ENCODE results near the gene UBE2Q2. TPM values are rescaled to one million over a fixed set of nuclear protein-coding genes. Genes with fewer than 3 reads are reported as not detected.
"Not testable (repeated sequence)": the region's sequence is repeated elsewhere in the genome, so short reads cannot be mapped to it uniquely, and the experiment has no call there.

UBE2Q2 gene
- total RNA-seq, 2 donors from 2014 or later, result 15.4 to 17.8 TPM

DNA sequence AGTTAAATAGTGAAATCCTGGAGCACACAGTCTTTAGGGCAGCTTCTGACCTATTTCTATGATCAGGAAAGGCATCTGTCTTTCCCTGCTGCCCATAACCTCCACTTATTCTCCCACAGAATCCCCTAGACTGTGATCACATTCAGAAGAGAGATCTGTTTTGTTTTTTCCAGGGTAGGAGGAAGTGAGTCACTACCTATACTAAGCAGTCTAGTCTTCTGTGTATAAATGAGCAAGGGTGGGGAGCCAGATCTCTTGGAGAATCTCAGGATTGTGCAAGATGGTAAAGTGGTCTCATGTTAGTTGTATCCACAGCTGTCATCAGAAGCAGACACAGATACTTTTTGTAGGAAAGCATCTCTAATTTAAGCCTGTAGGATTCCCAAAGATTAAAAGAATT is 48.6 kb downstream of the UBE2Q2 start:
- H3K27ac Mint-ChIP-seq, result peak overlapping the region; percentile 24 to 70

DNA sequence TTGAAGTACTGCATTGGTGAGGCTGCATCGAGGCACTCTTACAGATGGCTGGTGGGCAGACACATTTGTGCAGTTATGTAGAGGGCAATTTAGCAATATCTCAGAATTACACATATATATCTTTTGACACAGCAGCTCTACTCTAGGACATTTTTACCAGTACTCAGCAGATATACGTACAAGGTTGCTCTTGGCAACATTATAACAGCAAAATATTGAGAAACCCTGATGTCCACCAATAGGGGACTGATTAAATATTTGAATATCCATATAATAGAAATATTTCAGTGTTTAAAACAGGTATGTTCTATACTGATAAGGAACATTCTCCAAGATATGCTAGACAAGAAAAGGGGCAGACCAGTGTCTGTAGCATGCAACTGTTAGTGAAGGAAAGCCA is 52.5 kb downstream of the UBE2Q2 start:
- DNase-seq (ENCODE audit: low spot score in 2 of 2) (no peak), ATAC-seq (no peak)
- Mint-ChIP-seq H3K9me3 (no peaks in the 10 kb centered on the region), H3K36me3 (no peaks in the 10 kb centered on the region), H3K27ac (peak overlapping the region in 1 of 2 donors; percentile 13)

More for the DNA sequence above, 48.6 kb downstream of the UBE2Q2 start:
- Mint-ChIP-seq H3K36me3 (no peaks in the 10 kb centered on the region), H3K9me3 (no peaks in the 10 kb centered on the region)
- ATAC-seq (peak; percentile 72 to 75), DNase-seq (ENCODE audit: low spot score in 2 of 2) (no peak)

DNA sequence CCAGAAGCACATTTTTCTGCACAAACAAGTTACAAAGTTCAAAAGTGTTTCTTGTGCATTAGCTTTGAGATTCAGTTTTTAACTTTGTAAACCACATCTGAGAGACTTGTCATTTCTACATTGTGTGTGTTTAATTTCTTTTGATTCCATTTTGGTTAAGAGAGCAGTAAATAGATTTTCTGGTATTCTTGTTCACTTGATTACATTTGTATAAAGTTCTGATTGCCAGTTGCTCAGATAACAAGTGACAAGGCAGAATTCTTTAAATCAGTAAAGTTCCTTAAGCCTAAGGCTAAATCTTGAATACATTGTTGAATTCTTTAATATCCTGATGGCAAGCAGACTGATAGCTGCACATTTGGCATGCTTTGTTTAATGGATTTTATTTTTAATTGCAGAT is 57.3 kb downstream of the UBE2Q2 start:
- Mint-ChIP-seq H3K27ac (peak overlapping the region in 1 of 2 donors; percentile 42), H3K36me3 (peaks cover 18 to 19% of the 10 kb centered on the region in 2 donors), H3K9me3 (no peaks in the 10 kb centered on the region)
- DNase-seq (ENCODE audit: low spot score in 2 of 2) (no peak), ATAC-seq (no peak)

DNA sequence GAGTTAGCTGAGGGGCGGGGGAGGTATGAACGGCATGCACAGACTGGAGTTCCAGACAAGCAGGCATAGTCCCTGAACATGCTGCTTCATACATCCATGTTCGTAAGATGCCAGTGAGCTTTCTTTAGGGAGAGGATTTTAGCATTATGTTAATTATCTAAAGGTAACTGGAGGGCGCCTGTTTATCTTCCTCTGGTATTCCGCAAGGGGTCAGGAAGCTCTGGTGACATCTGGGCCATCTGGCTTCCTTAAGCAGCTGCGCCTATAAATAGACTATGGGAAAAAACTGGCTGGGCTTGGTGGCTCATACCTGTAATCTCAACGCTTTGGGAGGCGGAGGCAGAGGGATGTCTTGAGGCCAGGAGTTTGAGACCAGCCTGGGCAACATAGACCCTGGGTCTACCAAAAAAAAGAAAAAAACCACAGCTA is 58.9 kb downstream of the UBE2Q2 start:
- Mint-ChIP-seq H3K9me3 (no peaks in the 10 kb centered on the region), H3K36me3 (peaks cover 20 to 24% of the 10 kb centered on the region in 2 donors), H3K27ac (no peak overlapping the region)
- ATAC-seq (no peak), DNase-seq (ENCODE audit: low spot score in 2 of 2) (no peak)

DNA sequence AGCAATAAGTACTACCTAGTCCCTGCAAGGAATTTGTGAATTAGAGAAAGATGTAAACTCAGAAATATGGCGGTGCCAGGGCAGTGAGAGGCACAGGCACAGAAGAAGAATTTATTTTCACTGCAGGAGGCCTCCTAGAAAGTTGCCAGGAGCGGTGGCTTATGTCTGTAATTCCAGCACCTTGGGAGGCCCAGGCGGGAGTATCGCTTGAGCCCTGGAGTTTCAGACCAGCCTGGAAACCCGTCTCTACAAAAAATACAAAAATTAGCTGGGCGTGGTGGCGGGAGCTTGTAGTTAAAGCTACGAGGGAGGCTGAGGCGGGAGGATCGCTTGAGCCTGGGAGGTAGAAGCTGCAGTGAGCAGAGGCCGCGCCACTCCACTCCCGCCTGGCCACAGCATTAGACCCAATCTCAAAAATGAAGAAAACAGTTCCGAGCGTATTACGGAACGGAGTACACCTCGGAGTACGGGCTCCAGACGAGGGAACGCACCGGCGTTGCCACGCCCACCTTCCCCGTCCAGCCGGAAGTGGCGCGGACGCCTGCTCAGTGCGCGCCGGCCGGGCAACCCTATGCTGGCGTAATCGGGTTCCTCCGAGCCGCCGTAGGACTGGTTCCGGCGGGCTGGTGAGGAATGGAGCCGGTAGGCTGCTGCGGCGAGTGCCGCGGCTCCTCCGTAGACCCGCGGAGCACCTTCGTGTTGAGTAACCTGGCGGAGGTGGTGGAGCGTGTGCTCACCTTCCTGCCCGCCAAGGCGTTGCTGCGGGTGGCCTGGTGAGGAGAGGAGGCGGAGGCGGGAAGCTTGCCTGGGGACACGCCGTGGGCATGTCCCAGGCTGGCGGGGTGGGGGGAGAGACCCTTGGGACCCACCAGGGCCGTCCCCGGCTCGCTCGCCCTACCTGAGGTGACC is 60.3 kb downstream of the UBE2Q2 start, which contains the start of gene FBXO22:
Gene FBXO22, plus strand, starts transcription at position 548 of the 909 bp plus-strand sequence. Its CDS starts 86 bp downstream, at position 634.
- Mint-ChIP-seq H3K9me3 (no peaks in the 10 kb centered on the region), H3K36me3 (peaks cover 22 to 24% of the 10 kb centered on the region in 2 donors), H3K27ac (peak within 1 kb of the TSS; percentile 95 to 97)
- DNase-seq (ENCODE audit: low spot score in 2 of 2) (peak; percentile 93), ATAC-seq (peak; percentile 95 to 98)

DNA sequence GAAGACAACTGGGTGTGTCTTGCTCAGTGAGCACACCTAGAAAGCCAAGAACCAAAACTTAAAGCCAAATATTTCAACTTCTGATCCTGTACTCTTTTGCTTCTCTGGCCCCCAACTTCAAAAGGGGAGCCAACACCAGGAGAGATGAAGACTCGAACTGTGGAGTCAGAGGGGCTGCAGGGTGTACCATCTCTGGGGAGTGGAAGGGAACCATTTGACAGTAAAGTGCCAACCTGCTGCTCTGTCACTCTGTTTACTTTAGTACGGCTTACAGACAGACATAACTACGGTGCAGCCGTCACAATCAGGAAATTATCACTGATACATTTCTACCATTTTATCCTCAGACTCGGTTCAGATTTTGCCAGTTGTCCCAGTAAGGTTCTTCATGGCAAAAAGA is 62.0 kb downstream of the UBE2Q2 start:
- Mint-ChIP-seq H3K27ac (peak overlapping the region; percentile 92 to 95), H3K36me3 (peaks cover 28 to 39% of the 10 kb centered on the region in 2 donors), H3K9me3 (no peaks in the 10 kb centered on the region)
- ATAC-seq, result no peak
- DNase-seq (ENCODE audit: low spot score in 2 of 2), result no peak

DNA sequence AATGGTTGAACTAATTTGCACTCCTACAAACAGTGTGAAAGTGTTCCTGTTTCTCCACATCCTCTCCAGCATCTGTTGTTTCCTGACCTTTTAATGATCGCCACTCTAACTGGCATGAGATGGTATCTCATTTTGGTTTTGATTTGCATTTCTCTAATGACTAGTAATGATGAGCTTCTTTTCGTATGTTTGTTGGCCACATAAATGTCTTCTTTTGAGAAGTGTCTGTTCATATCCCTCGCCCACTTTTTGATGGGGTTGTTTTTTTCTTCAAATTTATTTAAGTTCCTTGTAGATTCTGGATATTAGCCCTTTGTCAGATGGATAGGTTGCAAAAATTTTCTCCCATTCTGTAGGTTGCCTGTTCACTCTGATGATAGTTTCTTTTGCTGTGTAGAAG is 67.1 kb downstream of the UBE2Q2 start:
- H3K36me3 Mint-ChIP-seq, result peaks cover 46 to 57% of the 10 kb centered on the region in 2 donors
- H3K9me3 Mint-ChIP-seq; H3K27ac Mint-ChIP-seq; DNase-seq (ENCODE audit: low spot score in 2 of 2); ATAC-seq: not testable (repeated sequence)

DNA sequence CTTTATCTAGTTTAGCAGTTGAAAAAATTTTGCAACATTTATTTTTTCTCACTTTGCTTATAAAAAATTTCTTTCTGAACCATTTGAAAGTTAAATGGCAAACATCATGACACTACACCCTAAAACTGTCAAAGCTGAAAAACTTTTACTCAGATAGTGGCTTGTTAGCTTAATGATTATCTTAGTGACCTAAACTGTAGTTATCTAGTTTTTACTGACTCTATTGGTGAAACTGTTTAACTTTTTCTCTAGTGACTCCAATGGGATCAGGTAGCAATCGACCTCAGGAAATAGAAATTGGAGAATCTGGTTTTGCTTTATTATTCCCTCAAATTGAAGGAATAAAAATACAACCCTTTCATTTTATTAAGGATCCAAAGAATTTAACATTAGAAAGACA is 73.7 kb downstream of the UBE2Q2 start:
- ATAC-seq (no peak), DNase-seq (ENCODE audit: low spot score in 2 of 2) (no peak)
- peaks cover 18 to 24% of the 10 kb centered on the region in 2 donors for H3K36me3 Mint-ChIP-seq
- H3K27ac Mint-ChIP-seq, result no peak overlapping the region
- no peaks in the 10 kb centered on the region for H3K9me3 Mint-ChIP-seq

DNA sequence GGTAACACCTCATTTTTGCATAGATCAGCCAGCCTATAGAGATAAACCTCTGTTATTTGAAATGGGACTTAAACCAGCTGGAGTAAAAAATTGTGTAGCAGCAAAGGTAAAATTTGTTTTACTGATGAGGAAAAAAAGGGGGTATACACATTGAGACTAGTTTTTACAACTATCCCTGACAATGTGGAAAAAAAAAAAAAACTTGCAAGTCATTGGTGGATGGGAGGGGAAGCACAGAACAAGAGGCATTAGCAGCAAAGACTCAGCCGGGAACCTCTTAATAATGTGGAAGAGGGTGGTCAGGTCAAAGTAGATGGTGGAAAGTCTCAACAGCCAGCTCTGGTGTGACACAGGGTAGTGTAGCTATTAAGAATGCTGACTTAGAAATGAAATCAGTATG is 74.9 kb downstream of the UBE2Q2 start:
- Mint-ChIP-seq H3K36me3 (peaks cover 6 to 17% of the 10 kb centered on the region in 2 donors), H3K9me3 (no peaks in the 10 kb centered on the region), H3K27ac (peak overlapping the region in 1 of 2 donors; percentile 22)
- ATAC-seq (no peak), DNase-seq (ENCODE audit: low spot score in 2 of 2) (no peak)

DNA sequence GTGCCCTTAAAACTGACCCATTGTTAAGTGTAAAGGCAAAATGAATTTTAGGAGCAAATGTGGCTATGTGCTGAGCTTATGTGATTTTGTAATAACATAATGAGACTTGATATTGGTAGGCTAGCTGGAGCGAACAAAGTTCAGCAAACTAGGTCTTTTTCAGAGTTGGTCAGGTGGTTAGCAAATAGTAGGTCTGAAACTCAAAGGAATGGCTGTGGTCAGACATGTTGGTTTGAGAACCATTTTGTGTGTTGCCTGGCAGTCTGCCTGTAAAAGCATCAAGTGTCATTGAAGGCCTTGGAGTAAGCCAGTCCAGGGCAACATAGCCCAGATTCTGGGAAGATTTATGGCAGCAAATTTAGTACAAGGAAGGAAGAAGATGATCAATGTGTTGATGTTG is 76.8 kb downstream of the UBE2Q2 start:
- DNase-seq (ENCODE audit: low spot score in 2 of 2) (no peak), ATAC-seq (no peak)
- H3K27ac Mint-ChIP-seq, result no peak overlapping the region
- H3K9me3 Mint-ChIP-seq, result no peaks in the 10 kb centered on the region
- H3K36me3 Mint-ChIP-seq, result peaks cover 1 to 7% of the 10 kb centered on the region in 2 donors

DNA sequence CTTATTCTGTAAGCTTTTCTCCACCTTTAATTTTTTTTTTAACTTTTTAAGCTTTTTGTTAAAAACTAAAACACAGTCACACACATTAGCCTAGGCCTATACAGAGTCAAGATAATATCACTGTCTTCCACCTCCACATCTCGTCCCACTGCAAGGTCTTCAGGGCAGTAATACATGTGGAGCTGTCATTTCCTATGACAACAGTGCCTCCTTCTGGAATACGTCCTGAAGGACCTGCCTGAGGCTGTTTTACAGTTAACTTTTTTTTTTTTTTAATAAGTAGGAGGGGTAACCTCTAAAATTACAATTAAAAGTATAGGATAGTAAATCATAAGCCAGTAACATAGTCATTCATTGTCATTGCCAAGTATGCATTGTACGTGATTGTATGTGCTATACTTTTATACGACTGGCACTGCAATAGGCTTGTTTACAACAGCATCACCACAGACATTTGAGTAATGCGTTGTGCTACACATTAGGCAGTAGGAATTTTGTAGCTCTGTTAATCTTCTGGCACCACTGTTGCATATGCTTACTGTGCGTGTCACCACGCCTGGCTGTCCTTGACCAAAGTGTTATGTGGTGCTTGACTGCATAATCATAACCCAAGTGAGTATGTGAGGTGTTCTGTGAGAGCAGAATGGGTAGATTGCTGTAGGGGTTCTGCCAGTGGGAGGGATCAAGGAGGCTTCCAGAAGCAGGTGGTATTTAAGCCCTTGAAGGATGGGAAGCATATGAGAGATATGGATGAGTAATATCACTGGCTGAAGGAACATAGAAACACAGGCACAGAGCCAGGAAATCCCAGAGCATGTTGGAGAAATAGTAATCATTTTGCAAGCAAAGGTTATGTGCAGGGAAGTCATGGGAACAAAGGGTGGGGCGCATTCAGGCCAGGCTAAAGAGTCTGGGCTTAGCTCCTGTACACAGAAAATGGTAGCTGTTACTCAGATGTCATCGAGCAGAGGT is 78.8 kb downstream of the UBE2Q2 start:
- DNase-seq (ENCODE audit: low spot score in 2 of 2) (no peak), ATAC-seq (peak in 1 of 2 donors; percentile 58)
- H3K36me3 Mint-ChIP-seq, result peaks cover 6 to 12% of the 10 kb centered on the region in 2 donors
- H3K9me3 Mint-ChIP-seq, result no peaks in the 10 kb centered on the region
- H3K27ac Mint-ChIP-seq, result peak overlapping the region in 1 of 2 donors; percentile 30

DNA sequence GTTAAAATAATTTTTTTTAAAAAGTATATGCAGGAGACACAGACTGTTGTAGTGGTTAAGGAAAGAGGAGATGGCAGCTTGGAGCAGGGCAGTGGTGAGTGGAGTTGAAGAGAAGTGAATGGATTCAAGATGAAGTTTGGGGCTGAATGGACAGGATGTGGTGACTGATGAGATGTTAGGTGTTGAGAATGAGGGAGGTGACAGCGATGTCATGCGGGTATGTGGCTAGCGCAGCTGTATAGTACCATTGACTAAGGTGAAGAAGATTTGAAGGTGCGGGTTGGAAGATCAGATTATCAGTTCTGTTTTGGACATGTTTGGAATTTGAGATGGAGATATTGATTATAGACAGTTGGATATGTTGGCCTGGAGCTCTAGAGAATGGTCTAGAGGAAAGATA is 80.5 kb downstream of the UBE2Q2 start:
- Mint-ChIP-seq H3K9me3 (no peaks in the 10 kb centered on the region), H3K27ac (no peak overlapping the region), H3K36me3 (peaks cover 5 to 6% of the 10 kb centered on the region in 2 donors)
- ATAC-seq, result peak; percentile 70 to 91
- no peak for DNase-seq (ENCODE audit: low spot score in 2 of 2)

DNA sequence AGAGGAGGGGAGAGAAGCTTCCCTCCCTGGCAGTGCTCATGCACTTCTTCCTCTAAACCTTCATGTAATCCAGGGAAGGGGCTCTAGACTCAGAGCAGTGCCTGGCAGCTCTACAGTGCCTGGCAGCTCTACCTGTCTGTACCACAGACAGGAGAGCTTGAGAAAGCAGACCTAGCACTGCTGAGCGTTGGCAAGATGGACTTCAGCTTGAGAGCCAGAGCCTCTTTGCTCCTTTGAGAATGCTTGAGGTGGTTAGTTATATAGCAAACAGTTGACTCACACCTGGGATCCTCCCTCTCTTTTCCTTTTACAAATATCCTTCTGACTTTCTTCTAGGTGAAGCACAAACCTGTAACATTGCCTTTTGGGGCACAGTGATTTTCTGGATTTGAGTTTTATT is 81.3 kb downstream of the UBE2Q2 start:
- DNase-seq (ENCODE audit: low spot score in 2 of 2), result no peak
- H3K27ac Mint-ChIP-seq, result peak overlapping the region in 1 of 2 donors; percentile 48
- H3K9me3 Mint-ChIP-seq, result no peaks in the 10 kb centered on the region
- no peak for ATAC-seq
- H3K36me3 Mint-ChIP-seq, result peaks cover 5 to 6% of the 10 kb centered on the region in 2 donors

DNA sequence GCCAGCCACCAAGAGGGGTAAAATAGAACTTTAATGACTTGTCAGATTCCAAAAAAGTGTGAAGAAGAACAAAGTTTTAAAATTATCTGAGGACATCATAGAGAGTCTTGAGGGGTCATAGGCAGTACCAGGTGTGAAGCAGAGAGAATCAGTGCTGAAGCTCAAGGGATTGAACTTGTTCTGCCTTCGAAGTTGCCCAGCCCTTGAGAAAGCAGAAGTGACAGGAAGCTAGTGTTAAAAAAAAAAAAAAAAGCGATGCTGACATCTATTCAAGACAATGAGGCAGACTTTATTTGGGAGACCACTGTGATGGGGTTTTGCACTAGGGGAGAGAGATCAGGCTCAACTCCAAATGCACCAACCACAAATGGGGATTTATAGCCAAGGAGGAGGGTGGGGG is 82.2 kb downstream of the UBE2Q2 start:
- H3K27ac Mint-ChIP-seq, result peak overlapping the region in 1 of 2 donors; percentile 73
- no peak for DNase-seq (ENCODE audit: low spot score in 2 of 2)
- no peak for ATAC-seq
- peaks cover 7 to 12% of the 10 kb centered on the region in 2 donors for H3K36me3 Mint-ChIP-seq
- no peaks in the 10 kb centered on the region for H3K9me3 Mint-ChIP-seq

DNA sequence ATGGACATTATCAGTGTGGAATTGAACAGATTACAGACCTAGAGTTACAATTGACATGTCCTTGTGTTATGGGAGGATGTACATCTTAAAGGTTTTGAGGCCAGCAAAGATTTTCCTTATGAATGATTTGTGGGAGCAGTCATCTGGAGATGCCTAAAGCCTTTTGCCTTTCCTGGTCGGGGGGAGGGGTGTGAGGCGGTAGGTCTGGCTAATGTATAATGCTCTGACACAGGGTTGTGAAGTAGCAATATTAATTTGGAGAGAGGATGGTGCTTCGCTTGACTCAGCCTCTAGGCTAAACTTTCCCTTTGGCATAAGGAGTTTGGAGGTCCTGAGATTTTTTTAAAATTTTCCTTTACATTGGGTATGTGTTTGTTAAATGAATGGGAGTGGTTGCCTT is 83.7 kb downstream of the UBE2Q2 start:
- Mint-ChIP-seq H3K27ac (no peak overlapping the region), H3K9me3 (no peaks in the 10 kb centered on the region), H3K36me3 (peaks cover 13 to 16% of the 10 kb centered on the region in 2 donors)
- ATAC-seq (no peak), DNase-seq (ENCODE audit: low spot score in 2 of 2) (no peak)

DNA sequence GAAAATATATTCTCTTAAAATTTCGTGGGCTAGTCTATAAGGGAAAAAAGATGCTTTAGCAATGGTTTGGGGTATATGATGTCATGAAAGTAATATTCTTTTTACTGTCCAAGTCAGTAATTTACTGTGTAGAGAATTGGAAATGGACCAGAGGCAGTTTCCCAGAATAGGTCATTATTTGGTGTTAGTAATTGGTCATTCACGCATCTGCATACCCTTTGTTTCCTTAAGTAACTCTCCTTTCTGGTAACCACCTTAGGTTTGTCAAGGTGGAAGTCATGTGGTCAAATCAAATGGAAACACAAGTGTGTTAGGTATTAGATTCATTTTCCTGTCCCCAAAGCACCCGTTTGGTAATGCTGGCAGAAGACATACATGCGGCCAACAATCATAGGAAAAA is 84.4 kb downstream of the UBE2Q2 start:
- Mint-ChIP-seq H3K9me3 (no peaks in the 10 kb centered on the region), H3K36me3 (peaks cover 16% of the 10 kb centered on the region in 2 donors), H3K27ac (no peak overlapping the region)
- ATAC-seq (no peak), DNase-seq (ENCODE audit: low spot score in 2 of 2) (no peak)

Data from activated naive CD4-positive, alpha-beta T cell treated with anti-CD3 and anti-CD28 coated beads, Interleukin-2, amount 50 U/mL, for 72 hours (primary cell).